Measurements from ENCODE around the gene GAB3. TPM values are rescaled to one million over a fixed set of nuclear protein-coding genes. Genes with fewer than 3 reads are reported as not detected.
"Not testable (repeated sequence)": the region's sequence is repeated elsewhere in the genome, so short reads cannot be mapped to it uniquely, and the experiment has no call there.

Gene GAB3
- total and polyA plus RNA-seq, 7 donors, result 0.46 to 5.5 (median 2.5) TPM

DNA sequence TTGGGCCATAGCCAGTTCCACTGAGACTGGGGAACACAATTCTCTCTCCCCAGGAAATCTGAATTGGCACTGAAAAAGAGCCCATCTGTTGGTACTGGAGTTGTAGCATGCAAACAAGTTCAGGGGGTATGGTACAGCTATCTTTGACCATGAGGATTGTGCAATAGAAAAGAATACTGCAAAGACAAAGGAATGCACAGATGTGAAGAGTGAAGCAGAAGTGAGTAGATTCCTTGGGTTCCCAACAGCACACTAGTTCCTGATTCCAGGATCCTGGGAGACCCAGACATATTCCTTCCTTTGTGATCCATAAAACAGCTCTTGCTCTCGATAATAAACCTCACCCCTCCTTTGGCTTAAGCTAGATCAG is 54.2 kb downstream of the GAB3 start:
- no peaks in the 10 kb centered on the region for H3K36me3 ChIP-seq
- no peaks in the 10 kb centered on the region for H3K9me3 ChIP-seq
- H3K4me3 ChIP-seq, result no peak overlapping the region
- peaks cover 0 to 4% (median 2%) of the 10 kb centered on the region in 4 donors for H3K4me1 ChIP-seq
- intact Hi-C loops (cut with DNase I), result no loop called here
- 77 to 96% methylated on average over 1 of the region's 1 CpG for WGBS, 2 donors
- TF ChIP-seq, protein P1, sequence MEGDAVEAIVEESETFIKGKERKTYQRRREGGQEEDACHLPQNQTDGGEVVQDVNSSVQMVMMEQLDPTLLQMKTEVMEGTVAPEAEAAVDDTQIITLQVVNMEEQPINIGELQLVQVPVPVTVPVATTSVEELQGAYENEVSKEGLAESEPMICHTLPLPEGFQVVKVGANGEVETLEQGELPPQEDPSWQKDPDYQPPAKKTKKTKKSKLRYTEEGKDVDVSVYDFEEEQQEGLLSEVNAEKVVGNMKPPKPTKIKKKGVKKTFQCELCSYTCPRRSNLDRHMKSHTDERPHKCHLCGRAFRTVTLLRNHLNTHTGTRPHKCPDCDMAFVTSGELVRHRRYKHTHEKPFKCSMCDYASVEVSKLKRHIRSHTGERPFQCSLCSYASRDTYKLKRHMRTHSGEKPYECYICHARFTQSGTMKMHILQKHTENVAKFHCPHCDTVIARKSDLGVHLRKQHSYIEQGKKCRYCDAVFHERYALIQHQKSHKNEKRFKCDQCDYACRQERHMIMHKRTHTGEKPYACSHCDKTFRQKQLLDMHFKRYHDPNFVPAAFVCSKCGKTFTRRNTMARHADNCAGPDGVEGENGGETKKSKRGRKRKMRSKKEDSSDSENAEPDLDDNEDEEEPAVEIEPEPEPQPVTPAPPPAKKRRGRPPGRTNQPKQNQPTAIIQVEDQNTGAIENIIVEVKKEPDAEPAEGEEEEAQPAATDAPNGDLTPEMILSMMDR (IDR thresholded peaks at IDR 0.05), result no peak
- no peak for TF ChIP-seq POLR2AphosphoS5 (IDR thresholded peaks at IDR 0.05)
- TF ChIP-seq EP300 (IDR thresholded peaks at IDR 0.05), result no peak
- TF ChIP-seq POLR2A (IDR thresholded peaks at IDR 0.05), result no peak
- DNase-seq, result no peak
- H3K27me3 ChIP-seq, result no peaks in the 10 kb centered on the region
- H3K27ac ChIP-seq, result no peak overlapping the region

DNA sequence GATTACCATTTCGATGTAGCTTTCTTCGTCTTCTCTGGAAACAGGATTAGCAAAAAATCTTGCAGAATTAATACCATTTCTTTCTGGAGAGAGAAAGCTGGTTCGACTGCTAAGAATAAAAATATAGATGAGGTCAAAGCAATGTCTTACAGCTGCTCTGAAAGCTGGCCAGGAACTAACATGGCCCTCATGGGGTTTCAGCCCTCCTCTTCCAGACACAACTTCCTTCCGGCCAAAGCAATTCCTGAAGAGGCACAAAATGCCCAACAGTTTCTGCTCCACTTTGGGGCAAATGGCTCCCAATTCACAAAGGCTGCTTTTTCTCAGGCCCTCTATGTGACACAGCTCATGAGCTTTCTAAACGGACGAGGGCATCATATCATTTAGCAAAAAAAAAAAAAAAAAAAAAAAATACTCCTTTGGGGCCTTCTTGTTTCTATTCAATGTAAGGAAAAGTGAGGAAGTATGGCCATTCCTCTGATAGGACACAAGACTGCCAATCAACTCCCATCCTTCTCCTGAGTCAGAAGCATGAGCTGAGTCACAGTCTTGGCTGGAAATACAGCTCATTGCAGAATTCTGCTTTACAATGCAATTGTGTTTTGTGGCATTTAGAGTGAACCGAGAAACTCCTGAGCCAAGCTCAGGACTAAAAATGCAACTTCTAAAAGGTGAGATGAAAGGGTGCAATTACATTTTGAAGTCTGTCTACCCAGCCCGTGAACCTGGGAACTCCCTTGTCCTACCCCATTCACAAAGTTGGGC is 54.8 kb downstream of the GAB3 start:
- no peak overlapping the region for H3K27ac ChIP-seq
- H3K27me3 ChIP-seq, result no peaks in the 10 kb centered on the region
- 74 to 82% methylated on average over 8 of the region's 8 CpGs for WGBS, 2 donors
- no peak for DNase-seq
- no peaks in the 10 kb centered on the region for H3K9me3 ChIP-seq
- intact Hi-C loops (cut with DNase I), result no loop called here
- TF ChIP-seq, protein P1 (IDR thresholded peaks at IDR 0.05), result no peak
- no peak for TF ChIP-seq POLR2AphosphoS5 (IDR thresholded peaks at IDR 0.05)
- TF ChIP-seq EP300 (IDR thresholded peaks at IDR 0.05), result no peak
- no peak for TF ChIP-seq POLR2A (IDR thresholded peaks at IDR 0.05)
- H3K4me3 ChIP-seq, result no peak overlapping the region
- peaks cover 0 to 4% (median 2%) of the 10 kb centered on the region in 4 donors for H3K4me1 ChIP-seq
- H3K36me3 ChIP-seq, result no peaks in the 10 kb centered on the region

DNA sequence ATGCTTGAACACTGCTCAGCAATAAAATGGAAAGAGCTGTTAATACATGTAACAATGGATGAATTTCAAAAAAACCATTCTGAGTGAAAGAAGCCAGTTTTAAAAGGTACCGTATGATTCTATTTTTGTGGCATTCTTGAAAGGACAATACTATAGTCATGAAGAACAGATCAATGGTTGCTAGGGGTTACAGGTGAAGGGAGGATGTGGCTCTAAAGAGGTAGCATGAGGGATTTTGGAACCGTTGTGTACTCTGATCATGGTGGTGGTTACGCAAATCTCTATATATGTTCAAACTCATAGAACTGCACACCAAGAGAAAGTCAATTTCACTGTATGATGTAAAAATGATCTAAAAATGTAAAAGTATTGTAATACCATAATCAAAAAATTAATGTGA is 57.5 kb downstream of the GAB3 start:
- H3K36me3 ChIP-seq, result no peaks in the 10 kb centered on the region
- TF ChIP-seq POLR2AphosphoS5 (IDR thresholded peaks at IDR 0.05) (no peak), POLR2A (IDR thresholded peaks at IDR 0.05) (no peak), EP300 (IDR thresholded peaks at IDR 0.05) (no peak)
- TF ChIP-seq, protein P1 (IDR thresholded peaks at IDR 0.05), result no peak
- H3K27me3 ChIP-seq, result no peaks in the 10 kb centered on the region
- 85 to 93% methylated on average over 3 of the region's 3 CpGs for WGBS, 2 donors
- H3K27ac ChIP-seq, result no peak overlapping the region
- intact Hi-C loops (cut with DNase I), result no loop called here
- DNase-seq, result no peak
- H3K4me3 ChIP-seq, result no peak overlapping the region
- H3K4me1 ChIP-seq, result peaks cover 0 to 4% (median 2%) of the 10 kb centered on the region in 4 donors
- no peaks in the 10 kb centered on the region for H3K9me3 ChIP-seq

DNA sequence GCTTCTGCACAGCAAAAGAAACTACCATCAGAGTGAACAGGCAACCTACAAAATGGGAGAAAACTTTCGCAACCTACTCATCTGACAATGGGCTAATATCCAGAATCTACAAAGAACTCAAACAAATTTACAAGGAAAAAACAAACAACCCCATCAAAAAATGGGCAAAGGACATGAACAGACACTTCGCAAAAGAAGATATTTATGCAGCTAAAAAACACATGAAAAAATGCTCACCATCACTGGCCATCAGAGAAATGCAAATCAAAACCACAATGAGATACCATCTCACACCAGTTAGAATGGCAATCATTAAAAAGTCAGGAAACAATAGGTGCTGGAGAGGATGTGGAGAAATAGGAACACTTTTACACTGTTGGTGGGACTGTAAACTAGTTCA is 60.4 kb downstream of the GAB3 start:
- H3K36me3 ChIP-seq; H3K27me3 ChIP-seq; H3K9me3 ChIP-seq; DNase-seq; H3K4me3 ChIP-seq; intact Hi-C loops (cut with DNase I); H3K27ac ChIP-seq; H3K4me1 ChIP-seq: not testable (repeated sequence)
- WGBS, 2 donors, result 91 to 92% methylated on average over 2 of the region's 2 CpGs

DNA sequence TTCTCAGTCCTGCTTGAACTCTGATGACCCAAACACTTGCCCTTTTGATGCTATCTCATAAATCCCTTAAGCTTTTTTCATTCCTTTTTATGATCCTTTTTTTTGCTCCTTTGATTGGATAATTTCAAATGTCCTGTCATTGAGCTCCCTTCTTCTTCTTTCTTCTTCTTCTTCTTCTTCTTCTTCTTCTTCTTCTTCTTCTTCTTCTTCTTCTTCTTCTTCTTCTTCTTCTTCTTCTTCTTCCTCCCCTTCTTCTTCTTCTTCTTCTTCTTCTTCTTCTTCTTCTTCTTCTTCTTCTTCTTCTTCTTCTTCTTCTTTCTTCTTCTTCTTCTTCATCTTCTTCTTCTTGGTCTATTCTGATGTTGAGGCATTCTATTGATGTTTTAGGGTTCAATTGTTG is 78.8 kb downstream of the GAB3 start:
- H3K36me3 ChIP-seq; intact Hi-C loops (cut with DNase I); DNase-seq; H3K27me3 ChIP-seq; H3K27ac ChIP-seq; H3K4me3 ChIP-seq; H3K4me1 ChIP-seq; H3K9me3 ChIP-seq: not testable (repeated sequence)

DNA sequence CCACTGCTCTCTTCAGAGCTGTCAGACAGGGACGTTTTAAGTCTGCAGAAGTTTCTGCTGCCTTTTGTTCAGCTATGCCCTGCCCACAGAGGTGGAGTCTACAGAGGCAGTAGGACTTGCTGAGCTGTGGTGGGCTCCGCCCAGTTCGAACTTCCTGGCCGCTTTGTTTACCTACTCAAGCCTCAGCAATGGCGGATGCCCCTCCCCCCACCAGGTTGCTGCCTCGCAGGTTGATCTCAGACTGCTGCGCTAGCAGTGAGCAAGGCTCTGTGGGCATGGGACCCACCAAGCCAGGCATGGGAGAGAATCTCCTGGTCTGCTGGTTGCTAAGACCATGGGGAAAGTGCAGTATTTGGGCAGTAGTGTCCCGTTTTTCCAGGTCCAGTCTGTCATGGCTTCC is 80.0 kb downstream of the GAB3 start:
- H3K27me3 ChIP-seq; H3K4me1 ChIP-seq; H3K36me3 ChIP-seq; H3K9me3 ChIP-seq; intact Hi-C loops (cut with DNase I); H3K4me3 ChIP-seq; H3K27ac ChIP-seq; DNase-seq: not testable (repeated sequence)
- 64 to 81% methylated on average over 8 of the region's 8 CpGs for WGBS, 2 donors

All from sigmoid colon (tissue), 7 donors.